Vagina (tissue), 2 donors: ENCODE data around the gene AKAP1. TPM values are rescaled to one million over a fixed set of nuclear protein-coding genes. Genes with fewer than 3 reads are reported as not detected.

Experiments
- DNase-seq, 2 donors: peaks; one replicate each; pipeline ENCODE4 v3.0.0-alpha.2; 2017; ENCODE audit errors: extremely low spot score in 2 of 2
- H3K27ac ChIP-seq: fragments of 200-600 bp; sonication (generic); one replicate; pipeline ENCODE4 v1.5.1; 2019
- H3K27me3 ChIP-seq: fragments of 200-600 bp; sonication (generic); one replicate; pipeline ENCODE4 v1.5.1; 2019
- H3K36me3 ChIP-seq, 2 donors: fragments of 200-600 bp; sonication (generic); one replicate each; pipeline ENCODE4 v1.5.1; 2017 to 2019
- H3K4me1 ChIP-seq: fragments of 200-600 bp; sonication (generic); one replicate; pipeline ENCODE4 v1.5.1; 2019
- H3K4me3 ChIP-seq, 2 donors: fragments of 200-600 bp; sonication (generic); 1 replicate in 1 of 2; 2 replicates in 1 of 2; pipeline ENCODE4 v1.5.1; 2016 to 2019
- H3K9me3 ChIP-seq: fragments of 200-600 bp; sonication (generic); one replicate; pipeline ENCODE4 v1.5.1; 2019
- POLR2A ChIP-seq, 2 donors: fragments of 450-650 bp; IDR thresholded peaks; one replicate each; pipeline ENCODE4 v1.6.1; 2017; ENCODE audit warnings: antibody characterized with exemption in 2 of 2, mild to moderate bottlenecking in 2 of 2, moderate library complexity in 2 of 2
- POLR2AphosphoS5 ChIP-seq, 2 donors: sonication (generic); formaldehyde crosslinking; IDR thresholded peaks; one replicate each; pipeline ENCODE4 v1.9.0; 2017; ENCODE audit warnings: antibody characterized with exemption in 2 of 2, mild to moderate bottlenecking in 2 of 2, low read depth in 1 of 2; ENCODE audit not compliant: insufficient read depth in 1 of 2
- intact Hi-C: fragments of 100-400 bp; cut with DNase I; formaldehyde crosslinking; loops from one replicate; pipeline ENCODE4 v1.15.1; 2023
- total RNA-seq: library from RNA; depleted of rRNA; stranded (reverse); fragments of >200 nt; gene quantifications from one replicate; pipeline ENCODE4 v1.2.3, GENCODE V29; 2016
- TF ChIP-seq, protein P1 (sequence below), 3 experiments: fragments of 450-650 bp in 2 of 3; fragments of 200-600 bp in 1 of 3; sonication (generic) in 1 of 3; IDR thresholded peaks; one replicate each; pipeline ENCODE4 v1.5.1; 2017 to 2019; ENCODE audit warnings: antibody characterized with exemption in 3 of 3, mild to moderate bottlenecking in 2 of 3, moderate library complexity in 2 of 3

Gene AKAP1
- total RNA-seq, 1 donor from 2014 or later: 94.3 TPM

DNA sequence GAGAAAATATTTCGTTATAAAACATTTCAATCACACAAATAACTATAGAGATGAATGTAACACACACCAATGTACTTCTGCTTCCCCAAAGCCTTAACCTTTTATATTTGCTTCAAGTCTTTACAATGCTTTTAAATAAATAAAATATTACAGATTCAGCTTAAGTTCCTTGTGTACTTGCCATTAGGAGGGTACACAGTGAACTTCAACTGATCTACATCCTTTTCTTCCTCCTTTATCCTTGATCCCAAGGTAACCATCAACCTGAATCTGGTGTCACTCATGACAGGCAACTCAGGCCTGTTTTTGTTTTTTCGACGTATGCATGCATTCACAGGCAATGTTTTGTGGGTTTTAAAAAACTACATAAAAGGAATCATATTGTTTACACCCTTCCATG is 9.3 kb upstream of the AKAP1 start:
- no peak overlapping the region for H3K27ac ChIP-seq
- intact Hi-C loops: no loop called here
- no peak for TF ChIP-seq POLR2AphosphoS5 (IDR thresholded peaks at IDR 0.05; ENCODE audit: insufficient read depth in 1 of 2, low read depth in 1 of 2)
- TF ChIP-seq, protein P1, sequence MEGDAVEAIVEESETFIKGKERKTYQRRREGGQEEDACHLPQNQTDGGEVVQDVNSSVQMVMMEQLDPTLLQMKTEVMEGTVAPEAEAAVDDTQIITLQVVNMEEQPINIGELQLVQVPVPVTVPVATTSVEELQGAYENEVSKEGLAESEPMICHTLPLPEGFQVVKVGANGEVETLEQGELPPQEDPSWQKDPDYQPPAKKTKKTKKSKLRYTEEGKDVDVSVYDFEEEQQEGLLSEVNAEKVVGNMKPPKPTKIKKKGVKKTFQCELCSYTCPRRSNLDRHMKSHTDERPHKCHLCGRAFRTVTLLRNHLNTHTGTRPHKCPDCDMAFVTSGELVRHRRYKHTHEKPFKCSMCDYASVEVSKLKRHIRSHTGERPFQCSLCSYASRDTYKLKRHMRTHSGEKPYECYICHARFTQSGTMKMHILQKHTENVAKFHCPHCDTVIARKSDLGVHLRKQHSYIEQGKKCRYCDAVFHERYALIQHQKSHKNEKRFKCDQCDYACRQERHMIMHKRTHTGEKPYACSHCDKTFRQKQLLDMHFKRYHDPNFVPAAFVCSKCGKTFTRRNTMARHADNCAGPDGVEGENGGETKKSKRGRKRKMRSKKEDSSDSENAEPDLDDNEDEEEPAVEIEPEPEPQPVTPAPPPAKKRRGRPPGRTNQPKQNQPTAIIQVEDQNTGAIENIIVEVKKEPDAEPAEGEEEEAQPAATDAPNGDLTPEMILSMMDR (IDR thresholded peaks at IDR 0.05): no peak
- no peak for TF ChIP-seq POLR2A (IDR thresholded peaks at IDR 0.05)

DNA sequence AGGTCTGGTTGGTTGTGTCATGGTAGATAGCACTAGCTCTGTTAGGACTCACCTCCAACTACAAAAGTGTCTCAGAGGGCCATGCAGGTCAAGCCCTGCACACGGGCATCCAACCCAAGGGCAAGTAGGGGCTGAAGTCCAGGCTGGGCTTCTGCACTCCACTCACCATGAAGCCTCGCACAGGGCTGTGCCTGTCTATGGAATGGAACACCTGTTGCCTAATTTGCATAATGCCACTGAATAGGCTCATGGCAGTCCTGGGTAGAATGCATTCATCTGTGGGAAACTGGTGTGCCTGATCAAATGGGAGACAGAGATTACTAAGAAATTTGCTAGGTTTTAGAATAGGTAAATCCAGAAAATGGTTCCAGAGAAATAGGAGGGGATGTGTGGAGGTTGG is 8.0 kb upstream of the AKAP1 start:
- TF ChIP-seq POLR2A (IDR thresholded peaks at IDR 0.05): no peak
- no peak for TF ChIP-seq POLR2AphosphoS5 (IDR thresholded peaks at IDR 0.05; ENCODE audit: insufficient read depth in 1 of 2, low read depth in 1 of 2)
- TF ChIP-seq, protein P1 (IDR thresholded peaks at IDR 0.05): no peak
- H3K4me1 ChIP-seq: no peaks in the 10 kb centered on the region
- H3K4me3 ChIP-seq: no peak overlapping the region
- no peak overlapping the region for H3K27ac ChIP-seq
- H3K27me3 ChIP-seq: no peaks in the 10 kb centered on the region
- intact Hi-C loops: no loop called here
- H3K36me3 ChIP-seq: no peaks in the 10 kb centered on the region
- no peaks in the 10 kb centered on the region for H3K9me3 ChIP-seq
- DNase-seq: no peak

More for the DNA sequence above, 9.3 kb upstream of the AKAP1 start:
- H3K4me3 ChIP-seq: no peak overlapping the region
- H3K9me3 ChIP-seq: no peaks in the 10 kb centered on the region
- no peaks in the 10 kb centered on the region for H3K4me1 ChIP-seq
- no peaks in the 10 kb centered on the region for H3K27me3 ChIP-seq
- no peak for DNase-seq
- H3K36me3 ChIP-seq: no peaks in the 10 kb centered on the region

DNA sequence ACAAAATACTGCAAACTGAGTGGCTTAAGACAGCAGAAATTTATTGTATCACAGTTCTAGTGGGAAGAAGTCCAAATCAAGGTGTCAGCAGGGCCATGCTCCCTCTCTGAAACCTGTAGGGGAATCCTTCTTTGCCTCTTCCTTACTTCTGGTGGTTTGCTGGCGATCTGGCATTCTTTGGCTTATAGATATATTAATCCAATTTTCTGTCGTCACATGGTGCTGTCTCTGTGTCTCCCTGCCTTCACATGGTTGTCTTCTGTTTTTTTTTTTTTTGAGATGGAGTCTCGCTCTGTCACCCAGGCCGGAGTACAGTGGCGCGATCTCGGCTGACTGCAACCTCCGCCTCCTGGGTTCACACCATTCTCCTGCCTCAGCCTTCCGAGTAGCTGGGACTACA is 6.8 kb upstream of the AKAP1 start:
- H3K27ac ChIP-seq: no peak overlapping the region
- no peak for TF ChIP-seq POLR2AphosphoS5 (IDR thresholded peaks at IDR 0.05; ENCODE audit: insufficient read depth in 1 of 2, low read depth in 1 of 2)
- H3K4me3 ChIP-seq: no peak overlapping the region
- intact Hi-C loops: no loop called here
- no peaks in the 10 kb centered on the region for H3K4me1 ChIP-seq
- no peaks in the 10 kb centered on the region for H3K36me3 ChIP-seq
- no peaks in the 10 kb centered on the region for H3K27me3 ChIP-seq
- no peak for DNase-seq
- no peaks in the 10 kb centered on the region for H3K9me3 ChIP-seq

DNA sequence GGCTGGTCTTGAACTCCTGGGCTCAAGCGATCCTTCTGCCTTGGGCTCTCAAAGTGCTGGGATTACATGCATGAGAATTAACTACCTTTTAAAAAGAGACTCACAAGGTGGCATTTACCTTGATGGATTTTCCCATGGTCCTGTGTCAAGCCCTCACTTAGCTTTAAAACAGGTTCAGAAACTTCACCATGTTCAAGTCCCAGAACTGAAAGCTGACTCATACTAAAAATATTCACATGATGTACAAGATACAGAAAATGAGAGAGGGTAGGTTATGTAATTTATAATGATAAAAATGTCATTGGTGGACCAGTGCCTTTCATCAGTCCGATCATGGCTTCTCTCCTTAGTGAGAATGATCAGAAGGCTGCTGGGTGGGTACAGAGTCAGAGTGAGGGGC is 4.3 kb upstream of the AKAP1 start:
- Histone ChIP-seq H3K4me1 (peaks cover 4% of the 10 kb centered on the region), H3K27ac (no peak overlapping the region), H3K9me3 (no peaks in the 10 kb centered on the region), H3K4me3 (no peak overlapping the region), H3K27me3 (no peaks in the 10 kb centered on the region), H3K36me3 (no peaks in the 10 kb centered on the region)
- TF ChIP-seq, protein P1 (IDR thresholded peaks at IDR 0.05): no peak
- TF ChIP-seq POLR2AphosphoS5 (IDR thresholded peaks at IDR 0.05; ENCODE audit: insufficient read depth in 1 of 2, low read depth in 1 of 2) (no peak), POLR2A (IDR thresholded peaks at IDR 0.05) (no peak)
- DNase-seq: no peak
- intact Hi-C loops: no loop called here

DNA sequence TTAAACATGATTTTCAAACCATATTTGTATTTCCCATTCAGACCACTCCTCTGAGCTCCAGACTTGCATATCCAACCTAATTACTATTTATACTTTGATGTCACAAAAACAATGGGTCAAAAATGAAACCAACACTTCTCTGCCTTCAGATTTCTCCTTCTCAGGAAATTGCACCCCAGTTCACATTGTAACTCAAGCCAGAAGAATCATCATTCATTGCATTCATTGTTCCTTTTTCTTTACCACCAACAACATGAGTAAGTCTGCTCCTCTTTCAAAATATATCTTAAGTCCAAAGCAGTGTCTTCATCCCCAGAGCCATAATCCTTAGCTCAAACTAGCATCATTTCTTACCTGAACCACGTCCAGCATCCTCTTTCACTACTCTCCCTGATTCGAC is 2.6 kb upstream of the AKAP1 start:
- intact Hi-C loops: no loop called here
- Histone ChIP-seq H3K4me3 (no peak overlapping the region), H3K36me3 (no peaks in the 10 kb centered on the region), H3K27me3 (no peaks in the 10 kb centered on the region), H3K4me1 (peaks cover 20% of the 10 kb centered on the region), H3K27ac (no peak overlapping the region), H3K9me3 (no peaks in the 10 kb centered on the region)
- TF ChIP-seq, protein P1 (IDR thresholded peaks at IDR 0.05): no peak
- no peak for TF ChIP-seq POLR2A (IDR thresholded peaks at IDR 0.05)
- DNase-seq: no peak

DNA sequence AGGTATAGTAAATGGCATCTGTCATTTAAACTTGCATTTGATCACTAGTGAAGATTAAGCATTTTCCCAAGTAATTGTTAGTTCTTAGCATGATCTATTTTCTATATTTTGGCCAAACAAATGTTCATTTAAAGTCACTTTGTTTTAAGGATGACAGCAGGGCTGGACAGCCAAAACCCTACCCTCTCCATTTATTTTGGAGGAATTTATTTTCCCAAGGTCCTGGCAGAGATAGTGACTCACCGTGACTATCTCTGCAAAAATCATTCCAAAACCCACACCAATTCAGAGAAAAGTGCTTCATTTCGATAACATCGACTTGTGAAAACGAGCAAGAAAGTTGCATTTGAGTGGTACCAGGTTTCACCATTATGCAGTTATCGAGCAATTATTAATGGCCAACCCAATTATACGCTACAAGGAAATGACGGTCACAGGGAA is 665 bp upstream of the AKAP1 start:
- intact Hi-C loops: no loop called here
- Histone ChIP-seq H3K27ac (peak overlapping the region; percentile 92), H3K27me3 (no peaks in the 10 kb centered on the region), H3K36me3 (no peaks in the 10 kb centered on the region), H3K4me1 (peaks cover 33% of the 10 kb centered on the region), H3K9me3 (no peaks in the 10 kb centered on the region), H3K4me3 (peak overlapping the region; percentile 87 to 88)
- TF ChIP-seq, protein P1 (IDR thresholded peaks at IDR 0.05): no peak
- TF ChIP-seq POLR2AphosphoS5 (IDR thresholded peaks at IDR 0.05; ENCODE audit: insufficient read depth in 1 of 2, low read depth in 1 of 2): no peak
- no peak for TF ChIP-seq POLR2A (IDR thresholded peaks at IDR 0.05)
- no peak for DNase-seq
